GM04503 (cell line): ENCODE results near the gene CHSY1.

Experiments used
- DNase-seq: peaks from one replicate; pipeline ENCODE4 v3.0.0-alpha.2; 2012; ENCODE audit warnings: low read depth

CHSY1 gene

DNA sequence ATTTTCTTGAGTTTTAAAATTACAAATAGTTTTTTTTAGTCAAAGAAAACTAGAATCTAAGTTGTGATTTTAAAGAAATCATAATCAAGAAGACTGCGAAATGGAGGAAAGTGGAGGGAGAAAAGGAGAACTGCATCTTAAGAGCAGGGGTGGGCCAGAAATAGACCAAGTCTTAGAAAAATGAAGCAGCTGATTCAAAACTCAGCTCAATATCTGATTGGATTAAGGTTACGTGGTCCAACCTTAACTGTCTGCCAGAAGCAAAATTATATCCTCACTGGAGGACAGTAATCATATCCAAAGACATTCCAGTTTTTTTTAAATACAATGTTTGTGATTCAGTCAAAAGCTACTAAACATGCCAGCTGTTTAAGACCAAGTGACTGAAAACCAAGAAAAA lies 41.4 kb downstream of the CHSY1 start:
- DNase-seq, result no peak

DNA sequence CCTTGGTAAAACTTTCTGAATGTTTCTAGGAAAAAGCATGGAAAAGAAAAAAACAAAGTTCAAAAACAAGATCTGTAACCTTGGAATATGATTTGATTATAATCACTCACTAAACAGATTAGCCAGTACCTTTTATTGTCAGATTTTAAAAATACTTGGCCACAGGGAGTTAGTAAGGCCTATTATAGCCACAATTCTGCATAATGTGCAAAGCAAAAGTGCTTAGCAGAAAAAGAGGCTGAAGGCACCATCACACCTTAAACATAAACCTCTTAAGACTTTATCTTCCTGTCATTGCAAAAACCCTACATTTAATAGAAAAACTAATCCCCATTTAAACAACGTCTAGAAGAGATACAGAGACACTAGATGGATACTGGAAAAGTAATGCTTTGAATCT lies 41.8 kb downstream of the CHSY1 start:
- no peak for DNase-seq

DNA sequence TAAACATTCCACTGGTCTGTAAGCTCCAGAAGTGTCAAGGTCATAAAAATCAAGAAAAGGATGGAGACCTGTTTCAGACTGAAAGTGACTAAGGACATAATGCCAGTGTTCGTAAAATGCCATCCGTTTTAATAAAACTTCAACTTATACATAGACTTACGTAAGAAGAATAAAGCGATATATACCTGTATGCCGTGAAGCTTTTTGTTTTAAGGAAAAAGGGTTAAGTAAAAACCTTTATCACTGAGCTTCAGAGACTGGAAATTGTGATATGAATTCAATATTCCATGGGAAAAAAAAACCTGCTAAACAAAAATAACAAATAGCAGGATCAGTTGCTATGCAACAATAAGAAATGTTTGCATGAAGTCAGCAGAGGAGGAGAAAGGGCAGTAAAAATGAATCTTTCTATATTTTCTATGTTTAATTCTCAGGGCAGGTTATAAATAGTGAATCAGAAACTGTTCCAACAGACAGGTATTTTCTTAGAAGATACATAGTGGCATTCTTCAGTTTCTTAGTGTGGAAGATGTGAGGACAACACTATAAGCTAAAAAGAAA lies 42.5 kb downstream of the CHSY1 start:
- DNase-seq, result no peak

DNA sequence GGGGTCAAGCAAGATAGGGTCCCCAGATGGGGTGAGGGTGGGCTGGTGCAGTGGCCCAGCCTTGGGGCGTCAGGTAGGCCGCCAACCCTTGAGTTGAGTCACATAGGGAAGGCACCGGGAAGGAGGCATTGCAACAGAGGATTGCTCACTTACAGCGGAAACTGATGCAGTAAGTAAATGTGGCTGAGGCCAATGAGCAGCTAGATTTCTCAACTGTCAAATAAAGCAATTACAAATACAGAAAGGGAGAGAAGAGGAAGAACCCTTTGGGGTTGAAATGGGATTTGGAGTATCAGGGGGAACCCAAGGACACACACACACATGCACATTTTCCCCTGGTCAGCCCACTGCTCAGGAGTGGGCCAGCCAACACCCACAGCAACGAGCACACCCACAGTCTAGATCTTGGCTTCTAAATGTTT lies 44.0 kb downstream of the CHSY1 start:
- DNase-seq, result no peak

DNA sequence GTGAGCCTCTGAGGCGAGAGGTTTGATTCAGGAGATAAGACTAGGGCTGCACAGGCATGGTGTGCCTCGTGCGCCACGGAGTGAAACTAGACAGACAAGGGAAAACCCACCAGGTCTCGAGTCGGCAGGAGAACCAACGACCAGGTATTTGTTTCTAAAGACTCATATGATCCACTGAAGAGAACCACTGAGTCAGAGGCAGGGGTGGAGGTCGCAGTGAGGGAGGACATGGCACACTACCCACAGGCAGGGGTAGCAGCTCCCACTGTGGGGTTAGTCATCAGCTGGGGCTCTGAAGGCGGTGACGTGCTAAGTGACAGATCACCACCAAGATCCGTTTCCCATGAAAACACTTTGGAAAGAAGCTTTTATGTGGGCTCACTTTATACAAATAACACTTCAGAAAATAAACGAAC lies 45.7 kb downstream of the CHSY1 start:
- DNase-seq, result no peak

DNA sequence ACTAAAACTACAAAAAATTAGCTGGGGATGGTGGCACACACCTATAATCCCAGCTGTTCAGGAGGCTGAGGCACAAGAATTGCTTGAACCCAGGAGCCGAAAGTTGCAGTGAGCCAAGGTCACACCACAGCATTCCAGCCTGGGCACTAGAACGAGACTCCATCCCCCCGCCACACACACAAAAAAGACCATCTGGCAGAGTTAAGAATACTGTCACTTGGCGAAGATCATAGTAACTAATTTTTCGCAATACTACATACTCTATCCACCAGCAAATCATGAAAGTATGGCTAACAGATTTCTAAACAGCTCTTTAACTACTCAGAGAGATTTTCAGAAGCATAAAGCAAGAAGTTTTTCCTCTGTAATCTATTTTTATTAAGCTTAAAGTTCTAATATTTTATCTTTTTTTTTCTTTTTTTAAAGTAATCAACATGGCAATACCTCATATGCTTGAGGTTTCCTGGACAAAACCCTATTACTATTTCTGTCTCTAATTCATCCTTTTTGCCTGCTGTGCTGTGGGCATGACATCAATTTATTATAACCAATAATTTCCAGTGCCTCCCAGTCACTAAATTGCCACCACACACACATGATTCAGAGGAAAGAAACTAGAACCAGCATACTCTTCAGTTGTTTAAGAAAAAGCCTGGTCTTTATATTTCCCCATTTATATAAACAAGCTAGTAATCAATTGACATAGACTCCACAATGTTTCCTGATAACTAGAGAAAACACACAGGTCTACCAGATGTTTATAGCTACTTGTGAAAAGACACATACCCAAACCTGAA lies 46.9 kb downstream of the CHSY1 start:
- DNase-seq, result no peak

DNA sequence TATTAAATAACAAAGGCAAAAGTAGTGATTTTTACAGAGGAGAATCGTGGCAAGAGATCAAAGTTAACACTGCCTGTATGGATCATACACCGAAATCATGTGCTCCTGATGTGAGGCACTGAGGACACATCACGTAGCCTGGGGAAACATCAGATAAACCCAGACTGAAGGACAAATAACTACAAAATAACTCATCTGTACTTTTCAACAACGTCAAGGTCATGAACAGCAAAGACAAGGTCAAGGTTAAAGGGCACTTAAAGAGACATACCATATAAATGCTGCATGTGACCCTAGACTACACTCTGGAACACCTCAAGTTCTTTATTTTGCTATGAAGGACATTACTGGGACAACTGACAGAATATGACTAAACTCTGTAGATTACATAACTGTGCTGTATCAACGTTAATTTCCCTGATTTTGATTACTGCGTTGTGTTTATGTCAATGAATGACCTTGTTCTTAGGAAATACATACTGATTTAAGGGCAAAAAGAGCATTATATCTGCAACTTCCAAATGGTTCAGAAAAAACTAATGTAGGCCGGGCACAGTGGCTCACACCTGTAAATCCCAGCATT lies 48.1 kb downstream of the CHSY1 start:
- no peak for DNase-seq

- DNase-seq, result no peak
Measured at GRCh38 chr15:101203029-101203573, 48.7 kb downstream of the CHSY1 start.

- peak; percentile 97 for DNase-seq
Measured at GRCh38 chr15:101201411-101202174, 50.3 kb downstream of the CHSY1 start.

GRCh38 chr15:101200181-101200580 lies 51.7 kb downstream of the CHSY1 start:
- DNase-seq, result no peak

DNA sequence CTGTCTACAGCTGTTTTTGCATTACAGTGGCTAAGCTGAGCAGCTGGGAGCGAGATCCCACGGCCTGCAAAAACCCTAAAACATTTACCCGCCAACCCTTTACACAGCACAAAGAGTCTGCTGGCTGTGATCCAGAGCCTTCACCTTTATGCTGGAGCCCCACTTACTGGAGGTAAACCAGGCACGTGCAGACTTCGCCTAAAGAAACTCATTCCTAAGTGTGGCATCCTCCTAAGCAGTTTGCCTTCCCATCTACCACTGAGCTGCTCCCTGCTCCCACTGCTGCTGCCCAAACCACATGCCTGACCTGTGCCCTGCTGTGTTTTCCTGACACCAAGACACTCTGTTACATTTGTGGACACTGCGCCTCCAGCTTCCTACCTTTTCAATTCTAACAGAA lies 53.0 kb downstream of the CHSY1 start:
- DNase-seq, result no peak

- no peak for DNase-seq
Measured at GRCh38 chr15:101198031-101198575, 53.7 kb downstream of the CHSY1 start.

DNA sequence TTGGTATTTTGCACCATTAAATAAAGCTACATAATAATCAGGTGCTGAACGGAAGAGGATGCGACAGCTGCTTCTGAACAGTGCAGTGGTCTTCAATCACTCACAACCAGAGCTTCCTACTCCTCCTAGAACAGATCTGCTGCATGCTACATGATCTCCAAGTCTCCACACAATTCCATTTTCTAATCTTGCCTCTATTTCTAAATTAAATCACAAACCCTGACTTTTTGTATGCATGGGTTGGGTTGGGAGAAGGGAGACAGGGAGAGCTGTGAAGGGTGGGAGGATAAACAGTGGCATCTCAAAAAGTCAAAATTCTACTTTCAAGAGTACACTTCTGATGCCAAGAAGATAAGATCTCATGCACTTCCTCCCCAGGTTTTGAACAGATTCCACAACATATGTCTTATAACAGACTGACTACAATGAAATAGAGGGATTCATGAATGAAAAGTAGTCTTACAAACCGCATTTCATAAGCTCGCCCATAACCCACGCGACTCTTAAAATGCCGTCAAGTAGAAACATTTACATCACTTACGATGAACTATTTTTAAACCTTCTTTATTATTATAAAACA lies 57.2 kb downstream of the CHSY1 start:
- no peak for DNase-seq

- DNase-seq, result no peak
Measured at GRCh38 chr15:101193806-101194545, 57.9 kb downstream of the CHSY1 start.

- no peak for DNase-seq
Measured at GRCh38 chr15:101193120-101193644, 58.7 kb downstream of the CHSY1 start.

- DNase-seq, result no peak
Measured at GRCh38 chr15:101192081-101192480, 59.8 kb downstream of the CHSY1 start.

GRCh38 chr15:101191242-101191641 lies 60.6 kb downstream of the CHSY1 start:
- no peak for DNase-seq

DNA sequence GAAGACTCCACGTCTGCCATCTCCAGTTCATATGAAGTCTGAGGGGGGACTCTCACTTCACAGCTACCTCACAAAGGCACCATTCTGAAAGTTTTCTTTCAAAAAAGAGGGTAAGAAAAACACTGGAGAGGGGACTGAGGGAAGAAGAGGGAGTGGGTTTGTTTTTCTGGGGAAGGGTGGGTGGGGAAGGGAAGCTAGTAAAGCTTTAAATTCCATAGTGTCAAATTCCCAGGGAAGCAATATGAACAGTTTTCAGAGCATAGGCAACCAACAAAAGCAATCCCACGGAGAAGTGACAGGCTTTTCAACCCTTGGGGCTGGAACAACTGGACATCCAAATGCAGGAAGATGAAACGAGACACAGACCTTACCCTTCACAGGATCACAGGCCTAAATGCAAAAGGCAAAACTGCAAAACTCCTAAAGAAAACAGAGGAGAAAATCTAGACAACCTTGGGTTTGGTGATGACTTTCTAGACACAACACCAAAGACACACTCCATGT lies 61.7 kb downstream of the CHSY1 start:
- DNase-seq, result no peak

DNA sequence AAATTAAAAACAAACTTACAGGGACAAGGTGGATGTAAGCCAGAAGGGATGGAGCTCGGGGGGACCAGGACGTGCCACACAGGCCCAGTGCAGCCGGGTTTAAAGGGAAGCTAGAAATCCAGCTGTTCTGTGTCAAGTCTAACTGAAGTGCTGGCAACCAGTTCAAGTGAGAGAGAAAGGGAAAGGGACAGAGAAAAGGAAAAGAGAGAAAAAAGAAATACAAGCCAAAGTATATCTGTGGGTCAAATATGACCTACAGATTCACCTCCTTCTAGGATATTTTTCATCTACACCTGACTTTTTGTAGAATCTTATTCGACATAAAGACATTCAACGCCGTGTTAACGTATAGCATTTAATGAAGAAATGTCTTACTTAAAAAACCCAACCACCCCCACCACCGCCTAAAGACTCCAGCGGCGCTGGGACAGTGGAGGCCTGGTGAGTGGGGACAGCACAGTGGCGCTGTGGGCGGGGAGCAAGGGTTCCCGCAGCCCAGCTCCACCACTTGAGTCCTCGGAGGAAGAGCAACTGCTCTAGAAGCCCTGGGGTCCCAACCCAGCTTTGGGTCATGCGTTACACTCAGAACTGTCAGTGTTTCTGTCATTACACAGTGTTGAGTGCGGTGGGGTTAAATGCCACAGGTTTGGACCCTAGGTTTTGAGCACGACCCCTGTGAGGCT lies 62.3 kb downstream of the CHSY1 start:
- DNase-seq, result no peak
